Activated naive CD4-positive, alpha-beta T cell treated with anti-CD3 and anti-CD28 coated beads, Interleukin-2, amount 50 U/mL, for 24 hours (primary cell): ENCODE results near the gene THSD7B.

Experiments
- H3K27ac Mint-ChIP-seq: one replicate; pipeline ENCODE4 v1.8.0; 2021; ENCODE audit warnings: mild to moderate bottlenecking, mixed read lengths
- H3K27me3 Mint-ChIP-seq: one replicate; pipeline ENCODE4 v1.8.0; 2021; ENCODE audit warnings: mixed read lengths
- H3K36me3 Mint-ChIP-seq: one replicate; pipeline ENCODE4 v1.8.0; 2021; ENCODE audit warnings: mixed read lengths
- H3K4me1 Mint-ChIP-seq: one replicate; pipeline ENCODE4 v1.8.0; 2021; ENCODE audit warnings: mixed read lengths
- H3K4me3 Mint-ChIP-seq: one replicate; pipeline ENCODE4 v1.8.0; 2021; ENCODE audit warnings: mild to moderate bottlenecking, mixed read lengths
- H3K9me3 Mint-ChIP-seq: one replicate; pipeline ENCODE4 v1.8.0; 2021; ENCODE audit warnings: mixed read lengths

THSD7B gene

GRCh38 chr2:137233091-137233490 lies 467.7 kb downstream of the THSD7B start:
- Mint-ChIP-seq H3K36me3 (no peaks in the 10 kb centered on the region), H3K27ac (no peak overlapping the region), H3K27me3 (no peaks in the 10 kb centered on the region)

GRCh38 chr2:137237055-137237454 lies 471.7 kb downstream of the THSD7B start:
- no peaks in the 10 kb centered on the region for H3K36me3 Mint-ChIP-seq
- no peak overlapping the region for H3K4me3 Mint-ChIP-seq

More at GRCh38 chr2:137233091-137233490, 467.7 kb downstream of the THSD7B start:
- Mint-ChIP-seq H3K4me3 (no peak overlapping the region), H3K4me1 (no peaks in the 10 kb centered on the region), H3K9me3 (no peaks in the 10 kb centered on the region)

DNA sequence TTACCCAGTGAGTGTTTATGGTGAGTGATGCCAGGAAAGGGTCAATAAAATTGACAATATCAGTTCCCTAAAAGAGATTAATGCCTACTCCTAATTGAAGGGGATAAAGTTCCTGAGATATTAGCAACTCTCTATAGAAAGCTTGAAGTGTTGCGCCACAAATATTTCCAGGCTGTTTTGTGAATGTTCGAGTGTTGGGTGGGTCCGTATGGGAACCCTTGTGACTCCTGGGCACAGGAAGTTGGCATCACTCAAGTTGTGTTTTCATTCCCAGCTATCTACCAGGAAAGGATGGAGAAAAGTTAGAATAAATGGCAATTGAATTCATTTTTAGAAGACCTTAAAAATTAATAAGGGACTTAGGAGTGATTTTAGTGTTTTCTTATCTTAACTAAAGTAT lies 472.7 kb downstream of the THSD7B start:
- H3K4me3 Mint-ChIP-seq = no peak overlapping the region
- H3K27ac Mint-ChIP-seq = no peak overlapping the region
- H3K9me3 Mint-ChIP-seq = no peaks in the 10 kb centered on the region
- H3K4me1 Mint-ChIP-seq = no peaks in the 10 kb centered on the region
- H3K27me3 Mint-ChIP-seq = no peaks in the 10 kb centered on the region
- H3K36me3 Mint-ChIP-seq = no peaks in the 10 kb centered on the region

More at GRCh38 chr2:137237055-137237454, 471.7 kb downstream of the THSD7B start:
- Mint-ChIP-seq H3K27ac (no peak overlapping the region), H3K9me3 (no peaks in the 10 kb centered on the region), H3K27me3 (no peaks in the 10 kb centered on the region), H3K4me1 (no peaks in the 10 kb centered on the region)

- H3K27me3 Mint-ChIP-seq = no peaks in the 10 kb centered on the region
- H3K27ac Mint-ChIP-seq = no peak overlapping the region
- H3K9me3 Mint-ChIP-seq = no peaks in the 10 kb centered on the region
- H3K4me1 Mint-ChIP-seq = no peaks in the 10 kb centered on the region
- H3K4me3 Mint-ChIP-seq = no peak overlapping the region
- no peaks in the 10 kb centered on the region for H3K36me3 Mint-ChIP-seq
These were observed 484.3 kb downstream of the THSD7B start for GRCh38 chr2:137249463-137250130.

- no peak overlapping the region for H3K27ac Mint-ChIP-seq
- no peaks in the 10 kb centered on the region for H3K9me3 Mint-ChIP-seq
- H3K27me3 Mint-ChIP-seq = no peaks in the 10 kb centered on the region
- no peak overlapping the region for H3K4me3 Mint-ChIP-seq
- no peaks in the 10 kb centered on the region for H3K36me3 Mint-ChIP-seq
- no peaks in the 10 kb centered on the region for H3K4me1 Mint-ChIP-seq
These were observed 485.1 kb downstream of the THSD7B start for GRCh38 chr2:137250401-137250800.

DNA sequence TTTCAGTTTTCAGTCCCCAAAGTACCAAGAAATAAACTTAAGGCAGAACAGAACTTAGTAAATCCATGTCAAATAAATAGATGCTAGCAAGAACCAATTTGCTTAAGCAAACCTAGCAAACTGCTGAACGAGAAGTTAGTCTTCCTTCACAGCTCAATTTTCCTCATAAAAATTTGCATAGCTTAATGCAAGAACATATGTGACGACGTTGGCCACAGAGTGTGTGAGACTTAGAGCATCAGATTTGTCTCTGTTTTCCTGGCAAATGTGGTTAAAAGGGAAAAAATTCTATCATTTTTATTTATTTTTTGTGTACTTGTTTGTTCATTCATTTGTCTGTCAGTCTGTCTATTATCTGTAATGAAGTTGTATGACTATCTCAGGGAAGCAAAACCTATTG lies 485.7 kb downstream of the THSD7B start:
- H3K4me1 Mint-ChIP-seq = no peaks in the 10 kb centered on the region
- no peak overlapping the region for H3K27ac Mint-ChIP-seq
- H3K36me3 Mint-ChIP-seq = no peaks in the 10 kb centered on the region
- H3K4me3 Mint-ChIP-seq = no peak overlapping the region
- no peaks in the 10 kb centered on the region for H3K27me3 Mint-ChIP-seq
- H3K9me3 Mint-ChIP-seq = no peaks in the 10 kb centered on the region

DNA sequence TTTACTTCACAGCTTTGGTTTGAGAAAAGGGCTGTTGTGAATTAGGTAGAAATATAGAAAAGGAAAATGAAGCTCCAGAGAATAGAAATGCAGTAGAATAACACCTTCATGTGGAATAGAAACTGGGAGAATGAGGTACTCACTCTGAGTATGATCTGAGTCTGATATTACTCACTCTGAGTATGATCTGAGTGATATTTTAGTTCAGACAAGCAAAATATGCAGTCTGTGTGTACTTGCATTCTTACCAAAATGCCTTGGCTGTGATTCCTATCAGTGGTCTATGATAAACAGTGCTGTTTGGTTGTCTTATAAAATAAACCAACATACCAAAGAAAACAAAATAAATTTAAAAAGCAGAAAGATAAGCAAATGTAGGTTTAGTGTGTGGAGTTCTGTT lies 487.6 kb downstream of the THSD7B start:
- no peaks in the 10 kb centered on the region for H3K36me3 Mint-ChIP-seq
- H3K4me1 Mint-ChIP-seq = no peaks in the 10 kb centered on the region
- no peak overlapping the region for H3K4me3 Mint-ChIP-seq
- H3K27ac Mint-ChIP-seq = no peak overlapping the region
- no peaks in the 10 kb centered on the region for H3K9me3 Mint-ChIP-seq
- H3K27me3 Mint-ChIP-seq = no peaks in the 10 kb centered on the region

DNA sequence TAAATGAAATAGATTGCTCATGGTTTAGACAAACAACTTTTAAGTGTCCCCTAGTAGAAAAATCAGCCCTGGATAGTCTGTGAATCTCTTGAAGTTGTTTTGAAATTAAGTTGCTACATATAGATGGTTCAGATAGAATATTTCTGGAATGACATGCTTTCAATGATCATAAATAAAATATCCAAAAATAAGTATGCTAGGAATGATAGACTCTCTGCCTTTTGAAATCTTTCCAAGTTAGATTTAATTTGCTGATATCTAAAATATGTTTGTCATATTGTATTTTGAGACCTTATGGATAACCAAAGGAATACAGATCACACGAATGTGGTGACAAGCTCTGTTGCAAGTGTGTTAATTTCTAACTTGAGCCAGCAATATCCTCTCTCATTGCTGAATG lies 488.7 kb downstream of the THSD7B start:
- H3K4me1 Mint-ChIP-seq = no peaks in the 10 kb centered on the region
- H3K36me3 Mint-ChIP-seq = no peaks in the 10 kb centered on the region
- H3K27ac Mint-ChIP-seq = no peak overlapping the region
- no peaks in the 10 kb centered on the region for H3K9me3 Mint-ChIP-seq
- H3K4me3 Mint-ChIP-seq = no peak overlapping the region
- H3K27me3 Mint-ChIP-seq = peaks cover 2% of the 10 kb centered on the region

DNA sequence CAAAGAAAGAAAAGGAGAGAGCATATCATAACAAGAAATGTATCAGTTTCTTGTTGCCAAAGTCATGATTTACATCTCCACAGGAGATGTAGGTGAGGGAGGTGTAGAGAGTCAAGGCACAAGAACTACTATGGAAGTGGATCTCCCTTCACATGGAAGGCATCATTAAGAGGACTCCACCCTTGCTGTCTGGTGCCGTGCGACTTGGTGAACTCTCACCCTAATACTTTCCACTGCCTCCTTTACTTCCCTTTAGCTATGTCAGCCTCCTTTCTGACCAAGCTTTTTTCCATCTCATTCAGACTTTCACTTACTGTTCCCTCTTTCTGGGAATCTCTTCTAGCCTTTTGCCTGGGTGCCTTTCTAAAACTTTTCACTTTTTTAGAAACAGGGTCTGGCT lies 490.0 kb downstream of the THSD7B start:
- Mint-ChIP-seq H3K4me1 (no peaks in the 10 kb centered on the region), H3K27ac (no peak overlapping the region), H3K27me3 (peaks cover 2% of the 10 kb centered on the region), H3K9me3 (no peaks in the 10 kb centered on the region), H3K4me3 (no peak overlapping the region), H3K36me3 (no peaks in the 10 kb centered on the region)

DNA sequence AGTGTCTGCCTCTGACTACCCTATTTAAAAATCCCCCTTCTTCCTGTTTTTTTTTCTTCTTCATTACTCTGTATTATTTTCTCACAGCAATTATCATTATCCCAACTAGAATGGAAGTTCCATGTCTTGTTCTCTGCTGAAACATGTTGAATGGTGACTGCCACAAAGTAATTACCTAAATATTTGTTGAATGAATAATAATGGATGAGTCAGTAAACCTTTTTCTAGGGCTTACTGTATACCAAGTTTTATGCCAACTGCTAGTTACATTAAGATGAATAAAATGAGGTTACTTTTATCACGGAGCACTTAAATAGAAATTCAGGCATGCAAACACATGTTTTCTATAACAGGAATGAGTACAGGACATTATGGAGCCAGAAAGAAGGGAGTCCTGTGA lies 490.6 kb downstream of the THSD7B start:
- Mint-ChIP-seq H3K9me3 (no peaks in the 10 kb centered on the region), H3K27ac (no peak overlapping the region), H3K4me3 (no peak overlapping the region), H3K4me1 (no peaks in the 10 kb centered on the region), H3K27me3 (peaks cover 2% of the 10 kb centered on the region), H3K36me3 (no peaks in the 10 kb centered on the region)

DNA sequence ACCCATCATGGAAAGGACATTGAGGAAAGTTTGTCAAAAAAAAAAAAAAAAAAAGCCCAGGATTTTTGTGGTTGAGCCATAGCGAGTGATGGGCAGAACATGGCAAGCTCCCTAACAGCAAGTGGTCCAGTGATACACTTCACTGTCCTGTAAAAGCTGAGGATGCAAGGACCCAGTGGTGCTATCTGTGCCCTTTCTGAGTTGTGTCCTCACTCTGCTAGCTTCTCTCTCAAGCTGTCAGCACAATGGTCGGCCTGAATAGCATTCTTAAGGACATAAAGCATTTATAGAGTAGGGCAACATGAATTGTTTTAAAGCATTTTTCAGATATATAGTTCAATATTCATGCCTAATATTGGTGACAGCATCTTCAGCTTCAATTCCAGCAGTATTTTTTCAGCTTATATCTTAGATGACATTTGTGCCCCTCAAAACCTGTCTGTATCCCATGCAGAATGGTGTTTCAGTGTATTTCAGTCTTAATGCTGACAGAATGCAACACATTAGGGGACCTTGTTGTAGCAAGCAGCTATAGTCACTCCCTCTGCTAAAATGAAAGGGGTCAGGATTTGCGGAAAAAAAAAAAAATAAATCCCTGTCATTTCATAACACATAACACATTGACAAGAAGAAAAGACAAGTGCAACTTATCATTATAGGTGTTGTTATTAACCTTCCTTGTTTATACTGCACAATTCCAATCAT lies 496.7 kb downstream of the THSD7B start:
- Mint-ChIP-seq H3K36me3 (no peaks in the 10 kb centered on the region), H3K27me3 (peaks cover 2% of the 10 kb centered on the region), H3K4me3 (no peak overlapping the region), H3K4me1 (no peaks in the 10 kb centered on the region), H3K27ac (no peak overlapping the region), H3K9me3 (no peaks in the 10 kb centered on the region)

DNA sequence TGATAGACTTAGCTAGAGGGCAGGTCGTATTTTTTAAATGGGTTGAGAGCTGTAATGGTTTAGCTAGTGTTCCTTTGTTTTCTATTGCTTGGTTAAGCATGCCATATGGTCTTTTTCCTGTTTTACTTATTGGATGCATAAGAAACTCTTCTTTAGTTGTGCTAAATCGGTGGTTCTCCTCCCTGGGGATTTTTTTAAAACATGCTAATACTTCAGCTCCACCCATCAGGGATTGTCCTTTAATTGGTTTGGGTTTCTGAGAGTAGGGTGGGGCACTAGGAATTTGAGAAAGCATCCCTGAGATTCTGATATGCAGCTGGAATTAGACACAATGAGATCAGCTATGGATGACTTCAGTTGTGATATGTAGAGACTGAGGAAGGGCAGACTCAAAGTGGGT lies 497.2 kb downstream of the THSD7B start:
- peaks cover 2% of the 10 kb centered on the region for H3K27me3 Mint-ChIP-seq
- no peaks in the 10 kb centered on the region for H3K4me1 Mint-ChIP-seq
- H3K27ac Mint-ChIP-seq = no peak overlapping the region
- no peak overlapping the region for H3K4me3 Mint-ChIP-seq
- H3K36me3 Mint-ChIP-seq = no peaks in the 10 kb centered on the region
- H3K9me3 Mint-ChIP-seq = no peaks in the 10 kb centered on the region

GRCh38 chr2:137287913-137288639 lies 522.7 kb downstream of the THSD7B start:
- Mint-ChIP-seq H3K27me3 (no peaks in the 10 kb centered on the region), H3K4me1 (no peaks in the 10 kb centered on the region), H3K4me3 (no peak overlapping the region), H3K27ac (no peak overlapping the region), H3K9me3 (no peaks in the 10 kb centered on the region), H3K36me3 (no peaks in the 10 kb centered on the region)

DNA sequence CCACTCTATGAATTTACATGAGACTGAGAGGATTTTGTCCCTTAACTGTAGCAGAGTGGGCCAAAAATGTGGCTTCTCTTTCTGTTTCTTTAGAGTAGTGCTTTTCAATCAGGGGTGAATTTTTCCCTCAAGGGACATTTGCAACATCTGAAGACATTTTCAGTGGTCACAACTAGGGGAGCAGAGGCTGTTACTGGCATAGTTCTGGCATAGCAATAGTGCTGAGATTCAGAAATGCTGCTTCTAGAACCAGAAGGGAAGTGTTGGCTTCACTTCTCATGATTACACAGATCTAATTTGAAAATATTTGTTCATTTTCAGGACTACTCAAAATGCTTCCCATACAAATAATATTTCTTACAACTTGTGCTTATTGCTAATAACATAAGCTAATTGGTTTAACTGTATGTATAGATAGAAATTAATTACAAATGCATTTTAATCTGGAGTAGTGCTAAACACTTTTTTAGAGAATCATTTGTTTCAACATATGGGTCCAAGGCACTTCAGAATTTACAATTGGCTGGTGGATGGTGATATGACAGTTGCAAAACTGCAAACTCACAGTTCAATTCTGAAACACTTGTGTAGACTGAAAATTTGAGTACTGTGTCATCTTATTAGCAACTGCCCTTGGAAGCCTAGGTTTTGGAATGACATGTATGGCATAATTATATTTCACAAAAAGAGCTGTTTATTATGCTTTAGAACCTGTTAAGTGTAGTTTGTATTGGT lies 526.7 kb downstream of the THSD7B start:
- Mint-ChIP-seq H3K27ac (no peak overlapping the region), H3K9me3 (peaks cover 7% of the 10 kb centered on the region), H3K36me3 (no peaks in the 10 kb centered on the region), H3K4me3 (no peak overlapping the region), H3K4me1 (no peaks in the 10 kb centered on the region), H3K27me3 (no peaks in the 10 kb centered on the region)

DNA sequence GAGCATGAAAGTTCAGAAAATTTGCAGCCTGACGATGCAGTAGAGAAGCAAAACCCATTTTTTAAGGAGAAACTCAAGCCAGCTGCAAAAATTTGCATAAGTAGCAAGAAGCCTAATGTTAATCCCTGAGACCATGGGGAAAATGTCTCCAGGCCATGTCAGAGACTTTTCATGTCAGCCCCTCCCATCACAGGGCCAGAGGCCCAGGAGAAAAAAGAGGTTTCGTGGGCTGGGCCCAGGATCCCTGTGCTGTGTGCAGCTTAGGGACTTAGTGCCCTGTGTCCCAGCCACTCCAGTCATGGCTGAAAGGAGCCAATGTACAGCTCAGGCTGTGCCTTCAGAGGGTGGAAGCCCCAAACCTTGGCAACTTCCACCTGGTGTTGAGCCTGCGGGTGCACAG lies 533.0 kb downstream of the THSD7B start:
- Mint-ChIP-seq H3K27me3 (no peaks in the 10 kb centered on the region), H3K9me3 (peaks cover 7% of the 10 kb centered on the region), H3K4me3 (no peak overlapping the region), H3K36me3 (no peaks in the 10 kb centered on the region), H3K4me1 (no peaks in the 10 kb centered on the region), H3K27ac (no peak overlapping the region)

- Mint-ChIP-seq H3K9me3 (no peaks in the 10 kb centered on the region), H3K36me3 (no peaks in the 10 kb centered on the region), H3K4me1 (no peaks in the 10 kb centered on the region), H3K27me3 (no peaks in the 10 kb centered on the region), H3K4me3 (no peak overlapping the region), H3K27ac (no peak overlapping the region)
These were observed 535.6 kb downstream of the THSD7B start for GRCh38 chr2:137300987-137301386.
